K562 (cell line): ENCODE results near the gene ANKRD44. TPM values are rescaled to one million over a fixed set of nuclear protein-coding genes. Genes with fewer than 3 reads are reported as not detected.

Source experiments
- ATAC-seq: fragments of 200-7000 bp; cut with Tn5 transposase; 3 replicates; pipeline ENCODE4 v1.9.1; 2020; ENCODE audit warnings: moderate library complexity
- BruUV-seq: library from RNA; stranded (reverse); fragments of 400-500 nt; replicated peaks from 2 replicates; lab custom pipeline; 2021; lab: Mats Ljungman, UMichigan
- CTCF ChIA-PET: fragments of 300-600 bp; formaldehyde crosslinking; extraction: SDS; loops from one replicate; lab custom pipeline; 2021; ENCODE audit warnings: low intra/inter-chr PET ratio; lab: Yijun Ruan, JAX
- POLR2A ChIA-PET: fragments of 300-600, 350-650 bp; sonication (Branson Sonifier 250); formaldehyde crosslinking; extraction: SDS; loops from one replicate; lab custom pipeline; 2021; ENCODE audit warnings: antibody characterized with exemption, inconsistent platforms; lab: Yijun Ruan, JAX
- DNase-seq, 4 experiments: peaks; one replicate each; pipeline versions ENCODE4 v3.0.0 to v3.0.0-alpha.2; 2011 to 2018; ENCODE audit warnings: low spot score in 3 of 4, mixed read lengths in 3 of 4; ENCODE audit errors: extremely low read depth in 1 of 4
- FAIRE-seq: peaks from 2 replicates; lab custom pipeline; 2011; peaks lifted over from hg19 to GRCh38; lab: Jason Lieb, UNC
- H2AFZ ChIP-seq: 2 replicates; pipeline ENCODE4 v1.6.0; 2011; ENCODE audit warnings: low read depth, low read length, control low read depth, inconsistent platforms
- H3K27ac ChIP-seq: fragments of 200-600 bp; 3 replicates; pipeline ENCODE4 v1.8.0; 2011; ENCODE audit warnings: low read depth, mild to moderate bottlenecking, control low read depth, inconsistent platforms, low read length, moderate library complexity, mixed read lengths; ENCODE audit errors: extremely low read depth
- H3K27me3 ChIP-seq, 2 experiments: fragments of 300-600 bp in 1 of 2; 2 replicates in 1 of 2; 3 replicates in 1 of 2; pipeline versions ENCODE4 v1.6.0 to v1.8.0; 2011; ENCODE audit warnings: inconsistent platforms in 2 of 2, low read length in 2 of 2, mild to moderate bottlenecking in 1 of 2, mixed read lengths in 1 of 2, moderate library complexity in 1 of 2; ENCODE audit not compliant: control insufficient read depth in 2 of 2, insufficient read depth in 2 of 2
- H3K36me3 ChIP-seq: fragments of 300-600 bp; 3 replicates; pipeline ENCODE4 v1.8.0; 2011; ENCODE audit warnings: mild to moderate bottlenecking, low read length, inconsistent platforms; ENCODE audit not compliant: control insufficient read depth, insufficient read depth
- H3K4me1 ChIP-seq, 2 experiments: fragments of 200-600 bp in 1 of 2; replicated peaks in 1 of 2; 2 replicates in 1 of 2; 3 replicates in 1 of 2; pipeline versions ENCODE4 v1.5.1 to v1.8.0; 2011; ENCODE audit warnings: inconsistent platforms in 2 of 2, low read length in 2 of 2, mild to moderate bottlenecking in 1 of 2, mixed read lengths in 1 of 2, moderate library complexity in 1 of 2; ENCODE audit not compliant: control insufficient read depth in 2 of 2, insufficient read depth in 2 of 2
- H3K4me2 ChIP-seq: 2 replicates; pipeline ENCODE4 v1.6.1; 2011; ENCODE audit warnings: low read length, control low read depth, inconsistent platforms, mixed read lengths; ENCODE audit not compliant: insufficient read depth
- H3K4me3 ChIP-seq: fragments of 200-600 bp; sonication (generic), shearing (Covaris generic); 2 replicates; pipeline ENCODE4 v1.5.1; 2016; ENCODE audit warnings: control low read depth, inconsistent platforms
- H3K79me2 ChIP-seq: fragments of 200-600 bp; 3 replicates; pipeline ENCODE4 v1.8.0; 2011; ENCODE audit warnings: low read length, inconsistent platforms; ENCODE audit not compliant: control insufficient read depth, insufficient read depth
- H3K9ac ChIP-seq, 2 experiments: 2 replicates each; pipeline versions ENCODE4 v1.6.0 to v1.6.1; 2011; ENCODE audit warnings: low read depth in 2 of 2, low read length in 2 of 2, control low read depth in 1 of 2, inconsistent platforms in 1 of 2, mild to moderate bottlenecking in 1 of 2, mixed read lengths in 1 of 2; ENCODE audit not compliant: insufficient read depth in 1 of 2
- H3K9me1 ChIP-seq: one replicate; pipeline ENCODE4 v1.6.0; 2011; ENCODE audit warnings: inconsistent platforms, mild to moderate bottlenecking, low read length, moderate library complexity; ENCODE audit not compliant: control insufficient read depth, insufficient read depth
- H3K9me3 ChIP-seq: replicated peaks from 2 replicates; pipeline ENCODE4 v1.5.1; 2011; ENCODE audit warnings: low read depth, low read length, inconsistent platforms; ENCODE audit not compliant: control insufficient read depth, insufficient read depth
- H4K20me1 ChIP-seq: replicated peaks from 2 replicates; pipeline ENCODE4 v1.6.1; 2011; ENCODE audit warnings: low read length, inconsistent platforms, mixed read lengths; ENCODE audit not compliant: control insufficient read depth, insufficient read depth
- CEBPG ChIP-seq, 3 experiments: fragments of 200-800 bp in 1 of 3; sonication (Bioruptor generic) in 1 of 3; sonication (generic) in 1 of 3; formaldehyde crosslinking in 1 of 3; IDR thresholded peaks in 2 of 3; conservative IDR thresholded peaks in 1 of 3; 2 replicates each; pipeline versions ENCODE4 v1.6.1 to v1.8.0; 2016 to 2022; ENCODE audit warnings: missing compliant biosample characterization in 2 of 3, missing genetic modification characterization in 2 of 3, mild to moderate bottlenecking in 1 of 3, missing genetic modification reagents in 1 of 3
- CXXC5 ChIP-seq: fragments of 250-450 bp; sonication (Bioruptor Pico); IDR thresholded peaks from 2 replicates; pipeline ENCODE4 v1.8.0; 2022; ENCODE audit warnings: inconsistent platforms, mild to moderate bottlenecking, moderate library complexity
- NEUROD1 ChIP-seq: fragments of 150-350 bp; IDR thresholded peaks from 2 replicates; pipeline ENCODE4 v1.6.1; 2014; ENCODE audit warnings: borderline replicate concordance, low read length, low read depth; ENCODE audit not compliant: partially characterized antibody
- ZNF778 ChIP-seq: fragments of 450-650 bp; formaldehyde crosslinking; IDR thresholded peaks from 2 replicates; pipeline ENCODE4 v1.4.0; 2020; ENCODE audit warnings: mild to moderate bottlenecking, moderate library complexity
- WGBS: fragments of 100-300 bp; shearing (Covaris generic); methylation state at CpG from one replicate; pipeline ENCODE4 v1.1.6; 2016; ENCODE audit warnings: low coverage, mixed read lengths; ENCODE audit not compliant: insufficient coverage; ENCODE audit errors: missing lambda C conversion rate; 5-methylcytosine and 5-hydroxymethylcytosine counted together
- in situ Hi-C: fragments of 300-500 bp; cut with MboI; formaldehyde crosslinking; loops from 4 replicates; pipeline ENCODE4 v1.15.0; 2018; ENCODE audit warnings: inconsistent platforms, mixed read lengths
- intact Hi-C: fragments of 100-400 bp; cut with micrococcal nuclease; formaldehyde crosslinking; loops from 2 replicates; pipeline ENCODE4 v1.14.2; 2022
- polyA plus RNA-seq, 8 experiments: library from polyadenylated mRNA; depleted of rRNA in 4 of 8; stranded (reverse) in 5 of 8; unstranded in 3 of 8; fragments of >200 nt; fragmentation: Nextera tagmentation in 2 of 8; fragmentation: Illumina TruSeq in 1 of 8; extraction: Ambion mirVana in 2 of 8; extraction: Trizol in 1 of 8; gene quantifications; 2 replicates each; pipeline versions ENCODE4 v1.2.1 to v1.2.3, GENCODE V29; 2011 to 2014; ENCODE audit warnings: inconsistent platforms in 1 of 8, missing spikeins in 1 of 8
- total RNA-seq, 7 experiments: library from RNA; depleted of rRNA in 6 of 7; stranded (reverse); fragments of >200 nt in 6 of 7; fragmentation: Illumina TruSeq in 2 of 7; extraction: Trizol in 2 of 7; gene quantifications; 2 replicates each; pipeline versions ENCODE4 v1.2.1 to v1.2.3, GENCODE V29; 2011 to 2021; ENCODE audit warnings: low replicate concordance in 1 of 7
- TF ChIP-seq, protein P1 (sequence below): IDR thresholded peaks from 2 replicates; pipeline ENCODE4 v1.6.1; 2014; ENCODE audit warnings: antibody characterized with exemption
- TF ChIP-seq, protein P2 (sequence below): fragments of 250-450 bp; sonication (Bioruptor Pico); IDR thresholded peaks from 2 replicates; pipeline ENCODE4 v1.8.0; 2021; ENCODE audit warnings: moderate library complexity, mild to moderate bottlenecking, inconsistent platforms
- TF ChIP-seq, protein P3 (sequence below): fragments of 250-450 bp; sonication (Bioruptor Pico); IDR thresholded peaks from 2 replicates; pipeline ENCODE4 v1.4.0; 2020; ENCODE audit warnings: mild to moderate bottlenecking, moderate library complexity
- TF ChIP-seq, protein P4 (sequence below): fragments of 250-450 bp; sonication (Bioruptor Pico); IDR thresholded peaks from 2 replicates; pipeline ENCODE4 v1.8.0; 2021; ENCODE audit warnings: moderate library complexity, mild to moderate bottlenecking, inconsistent platforms

The ANKRD44 gene
- total and polyA plus RNA-seq, 9 of the 15 experiments (the other 6 are each of a cell fraction or from before 2014, with no cell fraction given), result 0.03 to 0.64 (median 0.07) TPM; not detected in 3

DNA sequence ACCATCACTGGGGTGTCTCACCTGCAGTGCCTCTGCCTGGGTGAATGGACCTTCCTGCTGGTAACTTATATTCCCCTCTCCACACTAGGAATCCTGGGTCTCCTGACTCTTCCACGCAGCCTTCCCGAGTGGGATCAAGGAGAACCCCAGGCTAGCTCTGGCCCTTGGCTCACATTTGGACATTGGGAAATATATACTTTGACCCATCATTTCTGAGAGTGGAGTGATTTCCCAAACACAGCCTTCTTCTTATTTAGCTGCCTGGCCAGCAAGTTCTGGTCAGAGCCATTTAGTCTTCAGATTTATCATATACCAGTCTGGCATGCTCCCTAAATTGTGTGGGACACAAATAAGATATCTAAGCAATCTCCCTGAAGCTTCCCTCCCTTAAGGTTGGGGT, 237.3 kb downstream of the ANKRD44 start:
- Histone ChIP-seq H3K4me3 (no peak overlapping the region), H2AFZ (no peak overlapping the region), H3K79me2 (no peaks in the 10 kb centered on the region), H3K9me3 (no peaks in the 10 kb centered on the region), H3K4me2 (no peak overlapping the region), H3K9me1 (no peaks in the 10 kb centered on the region), H3K27me3 (no peaks in the 10 kb centered on the region), H4K20me1 (no peaks in the 10 kb centered on the region), H3K27ac (no peak overlapping the region), H3K4me1 (no peaks in the 10 kb centered on the region), H3K36me3 (no peaks in the 10 kb centered on the region), H3K9ac (no peak overlapping the region)
- ChIA-PET POLR2A (no interaction called here), CTCF (no interaction called here)
- BruUV-seq, result no TSS peak
- intact Hi-C loops (loop anchor here (10.0 kb wide), 1 partner anchor 302 kb away; no protein-coding TSS in a partner anchor), in situ Hi-C loops (no loop called here)
- FAIRE-seq (no peak), DNase-seq (no peak), ATAC-seq (no peak)
- WGBS, result 0% methylated on average over 2 of the region's 2 CpGs
- TF ChIP-seq, protein P1, sequence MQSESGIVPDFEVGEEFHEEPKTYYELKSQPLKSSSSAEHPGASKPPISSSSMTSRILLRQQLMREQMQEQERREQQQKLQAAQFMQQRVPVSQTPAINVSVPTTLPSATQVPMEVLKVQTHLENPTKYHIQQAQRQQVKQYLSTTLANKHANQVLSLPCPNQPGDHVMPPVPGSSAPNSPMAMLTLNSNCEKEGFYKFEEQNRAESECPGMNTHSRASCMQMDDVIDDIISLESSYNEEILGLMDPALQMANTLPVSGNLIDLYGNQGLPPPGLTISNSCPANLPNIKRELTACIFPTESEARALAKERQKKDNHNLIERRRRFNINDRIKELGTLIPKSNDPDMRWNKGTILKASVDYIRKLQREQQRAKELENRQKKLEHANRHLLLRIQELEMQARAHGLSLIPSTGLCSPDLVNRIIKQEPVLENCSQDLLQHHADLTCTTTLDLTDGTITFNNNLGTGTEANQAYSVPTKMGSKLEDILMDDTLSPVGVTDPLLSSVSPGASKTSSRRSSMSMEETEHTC, result no peak
- TF ChIP-seq NEUROD1 (no peak), CEBPG (CRISPR knock-in tag; IDR thresholded peaks at IDR 0.05) (no peak), CEBPG (tag; conservative IDR thresholded peaks at IDR 0.05 in 1 of 2, IDR thresholded peaks at IDR 0.05 in 1 of 2) (no peak), ZNF778 (CRISPR knock-in tag) (no peak), CXXC5 (CRISPR knock-in tag) (no peak)
- TF ChIP-seq, protein P2, sequence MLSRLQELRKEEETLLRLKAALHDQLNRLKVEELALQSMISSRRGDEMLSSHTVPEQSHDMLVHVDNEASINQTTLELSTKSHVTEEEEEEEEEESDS, result no peak
- TF ChIP-seq, protein P3, sequence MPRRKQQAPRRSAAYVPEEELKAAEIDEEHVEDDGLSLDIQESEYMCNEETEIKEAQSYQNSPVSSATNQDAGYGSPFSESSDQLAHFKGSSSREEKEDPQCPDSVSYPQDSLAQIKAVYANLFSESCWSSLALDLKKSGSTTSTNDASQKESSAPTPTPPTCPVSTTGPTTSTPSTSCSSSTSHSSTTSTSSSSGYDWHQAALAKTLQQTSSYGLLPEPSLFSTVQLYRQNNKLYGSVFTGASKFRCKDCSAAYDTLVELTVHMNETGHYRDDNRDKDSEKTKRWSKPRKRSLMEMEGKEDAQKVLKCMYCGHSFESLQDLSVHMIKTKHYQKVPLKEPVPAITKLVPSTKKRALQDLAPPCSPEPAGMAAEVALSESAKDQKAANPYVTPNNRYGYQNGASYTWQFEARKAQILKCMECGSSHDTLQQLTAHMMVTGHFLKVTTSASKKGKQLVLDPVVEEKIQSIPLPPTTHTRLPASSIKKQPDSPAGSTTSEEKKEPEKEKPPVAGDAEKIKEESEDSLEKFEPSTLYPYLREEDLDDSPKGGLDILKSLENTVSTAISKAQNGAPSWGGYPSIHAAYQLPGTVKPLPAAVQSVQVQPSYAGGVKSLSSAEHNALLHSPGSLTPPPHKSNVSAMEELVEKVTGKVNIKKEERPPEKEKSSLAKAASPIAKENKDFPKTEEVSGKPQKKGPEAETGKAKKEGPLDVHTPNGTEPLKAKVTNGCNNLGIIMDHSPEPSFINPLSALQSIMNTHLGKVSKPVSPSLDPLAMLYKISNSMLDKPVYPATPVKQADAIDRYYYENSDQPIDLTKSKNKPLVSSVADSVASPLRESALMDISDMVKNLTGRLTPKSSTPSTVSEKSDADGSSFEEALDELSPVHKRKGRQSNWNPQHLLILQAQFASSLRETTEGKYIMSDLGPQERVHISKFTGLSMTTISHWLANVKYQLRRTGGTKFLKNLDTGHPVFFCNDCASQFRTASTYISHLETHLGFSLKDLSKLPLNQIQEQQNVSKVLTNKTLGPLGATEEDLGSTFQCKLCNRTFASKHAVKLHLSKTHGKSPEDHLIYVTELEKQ (CRISPR knock-in tag), result no peak
- TF ChIP-seq, protein P4, sequence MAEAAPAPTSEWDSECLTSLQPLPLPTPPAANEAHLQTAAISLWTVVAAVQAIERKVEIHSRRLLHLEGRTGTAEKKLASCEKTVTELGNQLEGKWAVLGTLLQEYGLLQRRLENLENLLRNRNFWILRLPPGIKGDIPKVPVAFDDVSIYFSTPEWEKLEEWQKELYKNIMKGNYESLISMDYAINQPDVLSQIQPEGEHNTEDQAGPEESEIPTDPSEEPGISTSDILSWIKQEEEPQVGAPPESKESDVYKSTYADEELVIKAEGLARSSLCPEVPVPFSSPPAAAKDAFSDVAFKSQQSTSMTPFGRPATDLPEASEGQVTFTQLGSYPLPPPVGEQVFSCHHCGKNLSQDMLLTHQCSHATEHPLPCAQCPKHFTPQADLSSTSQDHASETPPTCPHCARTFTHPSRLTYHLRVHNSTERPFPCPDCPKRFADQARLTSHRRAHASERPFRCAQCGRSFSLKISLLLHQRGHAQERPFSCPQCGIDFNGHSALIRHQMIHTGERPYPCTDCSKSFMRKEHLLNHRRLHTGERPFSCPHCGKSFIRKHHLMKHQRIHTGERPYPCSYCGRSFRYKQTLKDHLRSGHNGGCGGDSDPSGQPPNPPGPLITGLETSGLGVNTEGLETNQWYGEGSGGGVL (CRISPR knock-in tag), result no peak
